ENCODE results near the gene TP53.
A peak's percentile ranks its signal among the peaks of the same experiment; 100 is the strongest.
"Not testable (repeated sequence)": the region's sequence is repeated elsewhere in the genome, so short reads cannot be mapped to it uniquely, and the experiment has no call there.

The TP53 gene

DNA sequence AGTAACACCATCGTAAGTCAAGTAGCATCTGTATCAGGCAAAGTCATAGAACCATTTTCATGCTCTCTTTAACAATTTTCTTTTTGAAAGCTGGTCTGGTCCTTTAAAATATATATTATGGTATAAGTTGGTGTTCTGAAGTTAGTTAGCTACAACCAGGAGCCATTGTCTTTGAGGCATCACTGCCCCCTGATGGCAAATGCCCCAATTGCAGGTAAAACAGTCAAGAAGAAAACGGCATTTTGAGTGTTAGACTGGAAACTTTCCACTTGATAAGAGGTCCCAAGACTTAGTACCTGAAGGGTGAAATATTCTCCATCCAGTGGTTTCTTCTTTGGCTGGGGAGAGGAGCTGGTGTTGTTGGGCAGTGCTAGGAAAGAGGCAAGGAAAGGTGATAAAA lies 14.1 kb downstream of the TP53 start:
- DNase-seq: no peak

GRCh38 chr17:7668482-7668881 lies 18.8 kb downstream of the TP53 start:
- DNase-seq: no peak

DNA sequence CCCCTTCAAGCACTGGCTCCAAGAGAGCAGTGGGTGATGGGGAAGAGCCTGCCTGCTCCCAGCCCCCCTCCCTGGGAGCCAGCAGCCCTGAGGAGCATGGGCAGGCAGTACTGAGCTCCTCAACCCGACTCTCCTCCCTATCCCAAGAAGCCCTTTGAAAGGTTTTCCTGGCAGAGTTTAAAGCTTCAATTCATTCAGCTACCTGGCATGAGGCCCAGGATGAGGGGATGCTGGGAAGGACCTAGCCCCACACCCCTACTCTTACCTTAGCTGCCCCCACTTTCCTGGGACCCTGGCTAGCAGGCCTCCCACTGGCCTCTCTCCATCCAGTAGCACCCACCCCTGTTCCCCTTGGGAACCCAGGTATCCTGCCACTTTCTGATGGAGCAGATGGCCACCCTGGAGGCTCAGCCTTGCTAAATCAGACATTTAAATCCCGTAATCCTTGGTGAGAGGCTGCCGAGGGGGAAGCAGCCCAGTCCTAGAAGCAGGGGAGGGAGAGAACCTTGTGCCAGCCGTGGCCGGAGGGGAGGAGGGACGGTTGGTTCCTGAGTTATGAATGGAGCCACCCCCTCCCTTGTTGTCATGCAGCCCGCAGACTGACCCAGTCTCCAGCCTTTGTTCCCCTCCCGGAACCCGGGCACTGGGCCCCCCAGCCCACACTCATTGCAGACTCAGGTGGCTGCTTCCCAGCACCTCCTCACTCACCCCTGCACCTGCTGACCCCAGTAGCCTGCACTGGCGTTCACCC lies 19.5 kb downstream of the TP53 start:
- DNase-seq: no peak

GRCh38 chr17:7656958-7657609 lies 30.2 kb downstream of the TP53 start:
- no peak for DNase-seq

DNA sequence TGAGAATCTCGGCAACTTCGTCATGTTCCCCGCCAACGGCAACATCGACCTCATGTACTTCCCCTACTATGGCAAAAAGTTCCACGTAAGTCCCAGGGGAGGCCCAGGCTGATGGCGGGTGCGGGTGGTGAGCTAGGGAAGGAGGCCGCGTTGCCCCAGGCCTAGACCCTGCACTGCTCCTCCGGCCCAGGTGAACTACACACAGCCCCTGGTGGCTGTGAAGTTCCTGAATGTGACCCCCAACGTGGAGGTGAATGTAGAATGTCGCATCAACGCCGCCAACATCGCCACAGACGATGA lies 31.8 kb downstream of the TP53 start:
- DNase-seq: no peak

- DNase-seq: no peak
Observed at GRCh38 chr17:7654832-7655540, 32.3 kb downstream of the TP53 start.

DNA sequence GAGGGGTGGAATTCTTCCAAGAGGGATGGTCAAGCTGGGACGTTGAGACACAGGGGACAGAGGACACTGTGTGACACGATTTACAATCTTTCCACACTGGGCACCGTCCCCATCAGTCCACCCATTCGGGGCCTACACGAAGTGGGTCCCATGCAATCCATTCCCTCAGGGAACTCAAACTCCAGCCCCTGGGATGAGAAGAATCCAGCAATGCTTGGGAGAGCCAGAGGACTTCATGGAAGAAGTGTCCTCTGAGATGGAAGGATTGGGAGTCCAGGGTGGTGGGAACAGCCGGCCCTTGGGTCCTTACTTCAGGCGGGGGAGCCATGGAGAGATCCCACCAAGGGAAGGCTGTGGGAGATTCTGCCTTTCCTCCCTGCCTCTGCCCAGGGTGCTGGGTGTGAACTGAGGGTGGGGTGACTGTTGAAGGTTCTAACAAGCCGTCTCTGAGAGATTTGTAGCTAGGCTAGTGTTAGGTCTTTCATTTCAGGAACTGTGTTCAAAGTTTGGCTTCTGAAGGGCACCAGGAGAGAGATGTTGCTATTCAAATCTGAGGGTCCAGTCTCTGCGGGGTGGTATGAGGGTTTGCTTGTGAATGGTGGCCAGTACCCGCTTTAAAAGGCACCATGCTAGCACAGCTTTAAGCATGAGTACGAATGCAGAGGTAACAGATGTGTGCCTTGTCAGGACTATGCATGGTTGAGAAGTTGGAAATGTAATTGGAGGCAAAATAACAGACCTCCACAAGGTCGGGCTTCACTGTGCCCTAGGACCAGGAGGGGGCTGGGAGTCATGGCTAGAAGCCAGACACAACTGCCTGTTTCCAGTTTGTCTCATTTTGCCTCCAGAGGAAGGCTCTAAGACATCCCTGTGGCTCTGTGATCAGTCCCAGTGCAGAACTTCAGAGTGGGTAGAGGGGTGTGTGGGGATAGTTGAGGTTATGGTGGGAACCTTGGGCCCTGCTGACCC lies 34.6 kb downstream of the TP53 start:
- DNase-seq: no peak

DNA sequence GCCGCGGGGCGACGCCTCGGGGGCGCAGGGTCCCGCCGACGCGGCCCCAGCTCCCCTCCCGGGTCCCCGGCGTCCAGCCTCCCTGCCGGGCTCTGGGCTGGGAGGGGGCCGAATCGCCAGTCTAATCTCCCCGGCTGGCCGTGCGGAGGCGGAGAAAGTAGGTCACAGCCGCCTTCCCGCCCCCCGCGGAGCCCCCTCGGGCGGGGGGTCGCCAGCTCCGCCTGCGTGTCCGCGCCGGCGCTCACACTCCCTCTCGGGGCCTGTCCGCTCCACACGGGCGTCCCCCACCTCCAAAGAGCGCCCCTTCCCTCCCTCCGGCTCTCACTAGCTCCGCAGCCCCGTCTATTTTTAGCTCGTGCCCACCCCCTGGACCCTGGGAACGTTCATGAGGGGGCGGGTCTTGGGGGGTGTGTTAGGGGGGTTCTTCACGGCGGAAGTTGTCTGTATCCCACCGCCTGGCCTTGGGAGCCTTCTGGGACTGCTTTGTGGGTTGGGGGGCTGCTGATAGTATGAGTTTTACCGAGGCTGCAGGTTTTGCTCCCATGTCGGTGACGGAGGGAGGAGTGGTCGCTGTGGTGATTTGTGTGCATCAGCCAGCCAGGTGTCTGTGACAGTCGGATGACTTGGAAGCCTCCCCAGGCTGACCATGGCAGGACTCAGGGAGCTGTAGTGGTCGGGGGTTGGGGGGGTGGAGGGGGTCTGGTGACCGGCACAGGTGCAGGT lies 35.5 kb downstream of the TP53 start:
- no peak for DNase-seq

- DNase-seq: no peak
Observed at GRCh38 chr17:7651097-7651664, 36.1 kb downstream of the TP53 start.

DNA sequence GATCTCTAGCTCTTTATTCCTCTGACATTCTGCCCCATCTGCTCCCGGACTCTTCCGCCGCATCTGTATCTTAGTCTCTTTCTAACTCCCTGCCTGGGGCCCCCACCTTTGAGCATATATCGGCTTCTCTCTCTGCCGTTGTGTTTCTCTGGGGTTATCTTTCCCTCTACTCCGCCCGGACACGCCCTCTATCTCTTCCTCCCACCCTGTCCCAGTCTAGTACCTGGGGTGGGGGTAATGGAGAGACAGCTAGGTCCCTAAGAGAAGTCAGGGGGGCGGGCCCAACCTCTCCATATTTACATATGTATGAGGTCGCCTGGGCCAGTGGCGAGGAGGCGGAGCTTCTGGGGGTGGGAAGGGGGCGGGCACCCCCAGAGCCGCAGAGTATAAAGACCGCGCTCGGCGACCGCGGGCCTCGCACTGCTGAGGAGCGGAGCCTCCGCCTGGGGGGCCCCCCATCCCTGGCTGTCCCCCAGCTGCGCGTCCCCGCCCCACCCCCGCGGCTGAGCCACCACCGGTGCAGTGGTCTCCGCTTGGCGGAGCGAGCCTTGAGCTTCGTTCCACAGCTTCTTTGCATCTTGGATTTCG lies 36.7 kb downstream of the TP53 start, which contains the start of gene ATP1B2:
Gene ATP1B2, plus strand, starts transcription at position 418 of the 588 bp plus-strand sequence. CDS start 593 bp downstream, outside the sequence.
- peak; percentile 78 for DNase-seq

DNA sequence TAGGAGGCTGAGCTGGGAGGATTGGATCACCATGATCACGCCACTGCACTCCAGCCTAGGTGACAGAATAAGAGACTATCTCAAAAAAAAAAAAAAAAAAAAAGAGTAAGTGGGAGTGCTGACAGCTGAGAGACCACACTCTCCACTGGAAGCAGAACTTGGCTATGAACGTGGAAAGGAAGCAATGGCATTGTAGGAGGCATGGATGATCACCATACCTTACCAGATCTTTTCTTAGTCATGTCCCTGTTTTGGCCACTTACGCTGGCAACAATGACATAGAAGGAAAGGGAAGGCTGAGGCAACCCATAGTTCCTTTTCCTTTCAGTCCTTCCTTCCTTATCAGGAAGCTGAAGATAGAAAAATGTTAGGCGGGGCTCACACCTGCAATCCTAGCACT lies 40.3 kb downstream of the TP53 start:
- DNase-seq: no peak

GRCh38 chr17:7646457-7646856 lies 40.8 kb downstream of the TP53 start:
- no peak for DNase-seq

DNA sequence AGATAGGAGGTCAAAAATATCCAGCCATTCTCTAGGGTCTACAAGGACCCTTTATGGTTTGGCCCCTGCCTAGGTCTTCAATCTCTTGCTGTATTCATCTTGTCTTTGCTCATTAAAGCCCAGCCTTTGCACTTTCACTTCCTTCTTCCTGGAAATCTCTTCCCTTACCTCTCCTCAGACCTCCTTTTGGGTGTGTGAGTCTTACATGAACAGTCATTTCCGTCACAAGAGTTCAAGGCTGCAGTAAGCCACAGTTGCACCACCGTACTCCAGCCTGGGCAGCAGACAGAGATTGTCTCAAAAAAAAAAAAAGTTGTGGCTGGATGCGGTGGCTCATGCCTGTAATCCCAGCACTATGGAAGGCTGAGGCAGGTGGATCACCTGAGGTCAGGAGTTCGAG lies 42.5 kb downstream of the TP53 start:
- no peak for DNase-seq

DNA sequence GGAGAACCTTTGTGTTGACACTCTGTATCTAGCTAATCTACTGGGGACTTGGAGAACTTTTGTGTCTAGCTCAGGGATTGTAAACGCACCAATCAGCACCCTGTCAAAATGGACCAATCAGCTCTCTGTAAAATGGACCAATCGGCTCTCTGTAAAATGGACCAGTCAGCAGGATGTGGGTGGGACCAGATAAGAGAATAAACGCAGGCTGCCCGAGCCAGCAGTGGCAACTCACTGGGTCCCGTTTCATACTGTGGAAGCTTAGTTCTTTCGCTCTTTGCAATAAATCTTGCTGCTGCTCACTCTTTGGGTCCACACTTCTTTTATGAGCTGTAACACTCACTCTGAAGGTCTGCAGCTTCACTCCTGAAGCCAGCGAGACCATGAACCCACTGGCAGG lies 45.7 kb downstream of the TP53 start:
- DNase-seq: not testable (repeated sequence)

- no peak for DNase-seq
Observed at GRCh38 chr17:7640783-7641182, 46.5 kb downstream of the TP53 start.

DNA sequence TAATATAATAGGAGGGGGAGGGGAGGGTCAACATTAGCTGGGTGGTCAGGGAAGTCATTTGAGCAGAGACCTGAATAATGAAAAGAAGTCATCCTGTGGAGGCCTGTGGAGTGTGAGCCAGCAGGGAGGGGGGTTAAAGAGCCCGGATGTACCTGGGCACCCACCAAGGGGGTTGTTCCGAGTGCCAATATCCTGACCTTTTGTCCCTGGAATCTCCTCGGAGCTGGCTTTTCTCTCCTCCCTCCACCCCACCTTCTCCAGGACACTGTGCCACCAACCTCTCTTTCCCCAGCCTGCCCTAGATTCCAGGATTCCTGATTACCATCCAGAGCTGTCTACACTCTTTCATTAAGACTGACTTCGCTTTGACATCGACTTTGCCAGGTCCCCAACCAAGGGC lies 51.1 kb downstream of the TP53 start:
- DNase-seq: no peak

DNA sequence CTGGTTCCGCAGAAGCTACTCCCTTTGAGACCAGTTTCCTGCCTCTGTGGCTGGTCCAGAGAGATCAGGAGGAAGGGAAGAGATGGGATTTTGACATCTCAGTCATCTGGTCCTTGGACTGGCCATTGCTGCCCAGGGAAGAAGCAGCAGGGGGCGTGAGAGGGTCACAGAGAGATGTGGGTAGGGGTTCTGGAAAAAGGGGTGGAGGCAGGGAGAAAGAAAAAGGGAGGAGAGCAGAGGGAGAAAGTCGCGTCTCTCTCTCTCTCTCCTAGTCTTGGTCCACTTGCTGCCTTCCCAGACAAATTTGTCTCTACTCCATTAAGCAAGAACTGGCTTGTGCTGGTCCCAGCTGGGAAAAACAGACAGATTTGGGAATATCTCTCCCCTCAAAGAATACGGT lies 52.9 kb downstream of the TP53 start:
- peak; percentile 66 for DNase-seq

DNA sequence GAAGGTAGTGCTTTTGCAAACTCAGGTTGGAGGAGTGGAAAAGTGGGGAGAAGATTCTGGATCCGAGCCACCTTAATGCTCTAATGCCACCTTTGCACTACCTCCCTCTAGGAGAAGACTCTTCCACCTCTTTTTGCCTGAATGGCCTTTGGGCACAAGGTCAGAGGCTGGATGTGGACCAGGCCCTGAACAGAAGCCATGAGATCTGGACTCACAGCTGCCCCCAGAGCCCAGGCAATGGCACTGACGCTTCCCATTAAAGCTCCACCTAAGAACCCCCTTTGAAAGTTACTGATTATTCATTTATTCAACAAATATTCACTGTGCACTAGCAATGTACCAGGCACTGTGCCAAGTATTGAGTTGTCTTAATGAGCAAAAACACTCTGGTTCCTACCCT lies 54.2 kb downstream of the TP53 start:
- DNase-seq: no peak

DNA sequence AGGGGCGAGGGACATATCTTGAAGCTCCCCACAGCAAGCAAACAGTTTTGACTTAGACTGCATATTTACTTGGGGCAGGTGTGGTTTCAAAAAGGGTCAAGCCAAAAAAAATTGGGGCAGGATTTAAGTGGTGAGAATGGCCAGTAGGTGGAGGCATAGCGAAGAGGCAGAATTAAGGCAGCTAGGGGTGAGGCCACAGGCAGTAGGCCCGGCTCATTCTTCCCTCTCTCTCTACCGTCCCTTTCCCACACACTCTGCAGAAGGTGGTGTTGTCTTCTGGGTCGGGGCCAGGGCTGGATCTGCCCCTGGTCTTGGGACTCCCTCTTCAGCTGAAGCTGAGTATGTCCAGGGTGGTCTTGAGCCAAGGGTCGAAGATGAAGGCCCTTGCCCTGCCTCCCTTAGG lies 54.8 kb downstream of the TP53 start:
- no peak for DNase-seq

DNA sequence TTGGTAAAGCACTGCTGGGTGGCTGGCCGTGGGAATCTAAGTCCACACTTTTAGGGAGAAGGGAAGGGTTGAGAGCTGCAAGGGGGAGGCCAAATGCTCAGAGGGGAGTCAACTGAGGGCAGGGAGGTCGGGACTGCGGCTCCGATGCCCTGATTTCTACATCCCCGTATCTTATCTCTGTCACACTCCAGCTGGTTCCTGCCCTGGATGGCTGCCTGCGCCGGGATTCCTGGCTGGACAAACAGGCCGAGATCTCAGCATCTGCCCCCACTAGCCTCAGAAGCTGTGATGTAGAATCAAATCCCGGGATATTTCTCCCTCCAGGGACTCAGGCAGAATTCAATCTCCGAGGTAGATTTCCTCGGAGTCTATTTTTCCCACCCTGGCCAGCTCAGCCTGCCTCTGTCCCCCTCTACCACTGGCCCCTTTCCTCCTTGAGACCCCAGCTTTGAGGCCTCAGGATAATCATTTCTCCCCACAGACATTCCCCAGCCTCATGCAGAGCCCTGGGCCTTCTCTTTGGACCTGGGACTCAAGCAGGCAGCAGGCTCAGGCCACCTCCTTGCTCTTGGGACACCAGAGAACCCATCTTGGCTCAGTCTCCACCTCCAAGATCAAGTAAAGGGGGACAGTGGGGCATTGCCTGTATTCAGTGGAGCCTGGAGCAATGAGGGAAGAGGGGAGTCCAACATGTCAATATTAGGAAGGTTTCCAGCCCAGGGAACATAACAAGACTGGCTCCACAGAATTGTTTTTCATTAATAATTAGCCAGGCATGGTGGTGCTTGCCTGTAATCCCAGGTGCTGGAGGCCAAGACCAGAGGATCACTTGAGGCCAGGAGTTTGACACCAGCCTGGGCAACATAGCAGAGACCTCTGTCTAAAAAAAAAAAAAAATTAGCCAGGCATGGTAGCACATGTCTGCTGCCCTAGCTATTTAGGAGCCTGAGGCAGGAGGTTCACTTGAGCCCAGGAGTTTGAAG lies 55.6 kb downstream of the TP53 start:
- DNase-seq: no peak

Measured in 8988T (cell line).